DMS79 (cell line): Measurements from ENCODE around the gene ERICH4.
"Not testable (repeated sequence)": the region's sequence is repeated elsewhere in the genome, so short reads cannot be mapped to it uniquely, and the experiment has no call there.

Experiments
- DNase-seq: peaks from one replicate; lab custom pipeline; 2025; lab: John Stamatoyannopoulos, UW

The ERICH4 gene

DNA sequence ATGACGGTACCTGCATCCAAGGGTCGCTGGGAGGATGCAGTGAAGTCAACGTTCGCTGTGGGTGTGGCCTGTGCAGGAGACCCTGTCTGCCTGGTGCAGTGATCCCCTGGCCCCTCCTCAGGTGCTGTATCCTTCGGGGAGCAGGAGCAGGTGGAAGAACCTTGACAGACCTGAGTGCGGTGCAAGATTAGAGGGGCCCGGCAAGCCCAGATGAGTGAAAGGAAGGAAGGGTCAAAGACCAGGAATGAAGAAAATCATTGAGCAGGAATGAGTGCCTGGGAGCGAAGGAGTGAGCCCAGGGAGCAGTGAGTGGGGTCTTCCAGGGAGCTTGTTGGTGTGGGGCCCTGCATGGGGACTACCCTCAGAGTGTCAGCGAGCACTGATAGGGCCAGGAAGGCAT lies 28.5 kb upstream of the ERICH4 start:
- no peak for DNase-seq

DNA sequence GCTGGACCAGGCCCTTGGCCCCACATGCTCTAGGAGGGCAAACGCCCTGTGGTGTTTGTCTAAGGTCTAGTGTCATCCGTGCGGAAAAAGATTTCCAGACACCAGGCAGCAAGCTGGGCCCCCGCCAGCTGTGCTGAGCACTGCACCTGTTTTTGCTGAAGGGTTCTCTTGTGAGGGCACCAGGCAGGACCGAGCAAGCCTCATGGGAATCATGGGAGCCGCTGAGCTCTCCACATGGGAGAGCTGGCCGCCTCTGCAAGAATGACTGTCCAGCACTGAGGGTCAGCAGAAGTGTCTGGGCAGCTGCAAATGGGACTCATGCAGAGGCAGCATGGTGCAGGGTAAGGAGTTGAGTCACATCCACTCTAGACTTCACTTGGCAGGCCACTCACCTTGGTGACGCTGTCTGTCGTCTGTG lies 27.8 kb upstream of the ERICH4 start:
- DNase-seq, result peak; percentile 99

DNA sequence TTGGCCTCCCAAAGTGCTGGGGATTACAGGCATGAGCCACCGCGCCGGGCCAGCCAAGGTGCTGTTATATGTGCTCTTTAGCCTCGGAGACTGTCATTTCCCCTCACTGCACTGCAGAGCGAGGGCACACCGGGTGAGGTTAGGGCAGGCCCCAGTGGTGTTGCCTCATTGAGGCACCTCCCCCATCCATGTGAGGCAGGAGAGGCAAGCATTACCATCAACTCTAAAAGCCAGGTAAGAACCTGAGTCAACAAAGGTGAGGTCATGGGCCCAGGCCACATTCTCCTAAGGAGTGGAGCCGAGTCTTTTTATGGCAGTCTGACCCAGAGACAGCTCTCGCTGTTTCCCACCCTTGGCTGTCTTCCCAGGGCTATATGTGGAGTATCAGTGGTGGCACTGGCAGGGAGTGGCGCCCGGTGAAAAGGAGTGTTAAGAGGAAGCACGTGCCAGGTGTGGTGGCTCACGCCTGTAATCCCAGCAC lies 26.7 kb upstream of the ERICH4 start:
- DNase-seq, result no peak

DNA sequence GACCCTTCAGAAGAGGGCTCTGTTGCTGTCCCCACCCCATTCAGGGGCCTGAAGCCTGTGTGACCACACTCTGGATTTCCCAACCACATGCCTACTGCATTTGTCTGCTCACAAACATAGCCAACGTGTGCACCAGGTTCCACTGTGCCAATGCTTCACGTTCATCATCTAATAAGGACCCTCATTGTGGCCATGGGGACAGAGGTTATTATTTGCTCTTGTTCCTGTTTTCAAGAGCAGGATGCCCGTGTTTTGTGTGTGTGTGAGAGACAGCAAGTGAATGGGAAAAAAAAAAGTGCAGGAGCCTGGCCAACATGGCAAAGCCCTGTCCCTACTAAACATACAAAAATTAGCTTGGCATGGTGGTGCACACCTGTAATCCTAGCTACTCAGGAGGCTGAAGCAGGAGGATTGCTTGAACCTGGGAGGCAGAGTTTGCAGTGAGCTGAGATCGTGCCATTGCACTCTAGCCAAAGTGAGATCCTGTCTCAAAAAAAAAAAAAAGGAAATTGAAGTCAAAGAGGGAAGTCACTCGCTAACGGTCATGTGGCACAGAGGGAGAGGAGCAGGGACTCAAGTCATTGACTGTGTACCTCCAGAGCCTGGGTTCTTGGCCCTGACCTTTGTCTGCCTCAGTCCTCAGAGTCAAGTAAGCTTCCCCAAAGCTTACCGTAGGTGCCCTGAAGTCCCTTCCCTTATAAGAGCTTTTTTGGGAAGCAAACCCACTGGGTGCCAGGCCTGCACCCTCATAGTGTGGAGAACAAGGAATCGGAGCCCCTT lies 22.7 kb upstream of the ERICH4 start:
- no peak for DNase-seq

DNA sequence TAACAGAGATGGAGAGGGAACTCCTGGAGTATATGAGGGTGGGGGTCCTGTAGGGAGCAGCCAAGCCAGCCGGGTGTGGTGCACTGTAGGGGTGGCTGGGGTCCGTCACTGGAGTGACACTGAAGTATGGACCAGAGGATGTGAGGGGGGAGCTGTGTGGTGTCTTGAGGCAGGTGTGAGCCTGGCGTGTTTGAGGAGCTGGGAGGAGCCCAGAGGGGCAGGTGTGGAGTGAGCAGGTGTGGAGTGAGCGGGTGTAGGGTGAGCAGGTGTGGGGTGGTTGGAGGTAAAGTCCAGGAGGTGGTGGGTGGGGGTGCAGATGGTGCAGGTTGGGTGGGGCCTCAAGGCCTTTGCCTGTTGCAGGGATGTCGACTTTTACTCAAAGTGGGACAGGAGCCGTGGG lies 21.6 kb upstream of the ERICH4 start:
- peak; percentile 43 for DNase-seq

DNA sequence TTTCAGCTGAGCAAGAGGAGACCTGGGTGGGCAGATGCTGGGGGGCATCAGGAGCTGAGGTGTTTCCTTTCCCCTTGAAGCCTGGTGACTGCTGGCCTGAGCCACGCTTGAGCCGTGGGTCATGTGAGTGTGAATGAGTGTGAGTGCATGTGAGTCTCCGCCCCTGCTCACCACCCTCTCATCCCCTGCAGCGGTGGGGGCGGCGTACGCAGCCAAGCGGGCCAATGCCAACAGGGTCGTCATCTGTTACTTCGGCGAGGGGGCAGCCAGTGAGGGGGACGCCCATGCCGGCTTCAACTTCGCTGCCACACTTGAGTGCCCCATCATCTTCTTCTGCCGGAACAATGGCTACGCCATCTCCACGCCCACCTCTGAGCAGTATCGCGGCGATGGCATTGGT lies 21.0 kb upstream of the ERICH4 start:
- no peak for DNase-seq

DNA sequence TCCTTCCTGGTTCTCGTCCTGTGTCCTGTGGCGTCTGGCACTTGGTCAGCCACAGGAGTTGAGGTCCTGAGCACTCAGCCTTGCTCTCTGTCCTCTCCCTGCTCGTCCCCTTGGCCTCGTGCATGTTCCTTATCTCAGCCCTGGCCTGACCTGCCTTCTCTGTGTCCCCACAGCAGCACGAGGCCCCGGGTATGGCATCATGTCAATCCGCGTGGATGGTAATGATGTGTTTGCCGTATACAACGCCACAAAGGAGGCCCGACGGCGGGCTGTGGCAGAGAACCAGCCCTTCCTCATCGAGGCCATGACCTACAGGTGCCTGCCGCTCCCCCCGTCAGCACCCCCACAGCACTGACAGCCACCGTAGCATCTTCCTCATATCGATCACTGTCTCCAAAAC lies 20.5 kb upstream of the ERICH4 start:
- DNase-seq, result no peak

DNA sequence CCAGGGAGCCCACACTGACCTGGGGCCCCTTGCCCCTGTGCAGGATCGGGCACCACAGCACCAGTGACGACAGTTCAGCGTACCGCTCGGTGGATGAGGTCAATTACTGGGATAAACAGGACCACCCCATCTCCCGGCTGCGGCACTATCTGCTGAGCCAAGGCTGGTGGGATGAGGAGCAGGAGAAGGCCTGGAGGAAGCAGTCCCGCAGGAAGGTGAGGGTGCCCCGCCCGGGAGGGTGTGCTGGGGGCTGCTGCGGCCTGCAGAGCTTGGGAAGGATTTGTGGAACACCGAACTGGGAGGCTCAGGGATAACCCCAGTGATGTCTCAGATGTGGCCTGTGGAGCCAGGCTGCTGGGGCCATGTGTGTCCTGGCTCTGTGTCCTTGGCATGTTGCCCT lies 20.0 kb upstream of the ERICH4 start:
- DNase-seq, result no peak

DNA sequence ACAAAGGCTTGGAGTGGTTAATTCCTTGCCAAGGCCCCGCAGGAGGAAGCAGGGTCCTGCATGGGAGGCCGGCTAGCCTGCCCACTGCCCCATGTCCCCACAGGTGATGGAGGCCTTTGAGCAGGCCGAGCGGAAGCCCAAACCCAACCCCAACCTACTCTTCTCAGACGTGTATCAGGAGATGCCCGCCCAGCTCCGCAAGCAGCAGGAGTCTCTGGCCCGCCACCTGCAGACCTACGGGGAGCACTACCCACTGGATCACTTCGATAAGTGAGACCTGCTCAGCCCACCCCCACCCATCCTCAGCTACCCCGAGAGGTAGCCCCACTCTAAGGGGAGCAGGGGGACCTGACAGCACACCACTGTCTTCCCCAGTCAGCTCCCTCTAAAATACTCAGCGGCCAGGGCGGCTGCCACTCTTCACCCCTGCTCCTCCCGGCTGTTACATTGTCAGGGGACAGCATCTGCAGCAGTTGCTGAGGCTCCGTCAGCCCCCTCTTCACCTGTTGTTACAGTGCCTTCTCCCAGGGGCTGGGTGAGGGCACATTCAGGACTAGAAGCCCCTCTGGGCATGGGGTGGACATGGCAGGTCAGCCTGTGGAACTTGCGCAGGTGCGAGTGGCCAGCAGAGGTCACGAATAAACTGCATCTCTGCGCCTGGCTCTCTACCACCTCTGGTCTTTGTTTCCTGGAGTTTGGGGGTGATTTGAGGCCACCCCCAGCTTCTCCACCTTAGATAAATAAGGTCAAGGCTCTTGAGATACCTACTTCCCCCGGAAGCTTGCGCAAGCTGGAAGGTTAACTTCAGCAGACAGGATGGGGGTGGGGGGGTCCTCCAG lies 18.4 kb upstream of the ERICH4 start:
- DNase-seq, result no peak

DNA sequence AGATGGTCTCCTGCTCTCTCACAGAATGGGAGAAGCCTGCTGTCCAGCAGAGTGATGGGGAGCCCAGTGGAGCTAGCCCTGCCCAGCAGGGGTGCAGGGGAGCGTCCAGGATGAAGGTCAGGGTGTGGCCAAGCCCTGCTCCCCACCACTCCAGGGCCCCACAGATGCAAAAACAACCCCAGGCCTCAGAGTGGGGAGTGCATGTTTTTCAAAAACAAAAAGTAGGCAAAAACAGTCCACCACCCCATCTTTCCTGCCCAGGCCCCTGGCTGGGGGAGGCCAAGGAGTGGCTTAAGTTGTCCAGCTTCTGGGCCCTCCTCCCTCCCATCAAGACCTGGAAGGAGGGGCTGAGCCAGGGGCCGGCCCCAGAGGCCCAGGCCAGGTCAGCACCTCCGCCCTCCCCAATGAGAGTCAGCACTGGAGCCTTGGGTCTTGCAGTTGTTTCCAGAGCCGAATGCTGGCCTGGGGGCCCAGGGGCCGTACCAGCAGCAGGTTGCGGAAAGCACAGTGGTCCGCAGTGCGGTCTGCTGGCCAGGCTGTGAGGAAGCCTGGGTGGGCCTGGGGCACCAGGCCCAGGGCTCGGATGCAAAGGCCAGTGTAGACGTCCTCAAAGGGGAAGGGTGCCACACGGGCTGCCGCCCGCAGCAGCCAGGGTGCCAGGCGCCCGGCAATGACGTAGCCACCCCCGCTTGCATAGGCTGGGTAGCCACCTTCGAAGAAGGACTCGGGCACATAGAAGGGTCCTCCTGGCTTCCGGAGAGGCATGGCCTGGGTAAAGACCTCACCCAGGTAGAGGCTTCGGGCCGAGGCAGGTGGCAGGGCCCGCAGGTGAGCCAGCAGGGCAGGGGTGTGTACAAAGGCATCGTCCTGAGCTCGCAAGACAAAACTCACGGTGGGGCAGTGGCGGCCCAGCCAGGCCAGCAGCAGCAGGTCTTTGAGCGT lies 17.5 kb upstream of the ERICH4 start:
- DNase-seq, result no peak

DNA sequence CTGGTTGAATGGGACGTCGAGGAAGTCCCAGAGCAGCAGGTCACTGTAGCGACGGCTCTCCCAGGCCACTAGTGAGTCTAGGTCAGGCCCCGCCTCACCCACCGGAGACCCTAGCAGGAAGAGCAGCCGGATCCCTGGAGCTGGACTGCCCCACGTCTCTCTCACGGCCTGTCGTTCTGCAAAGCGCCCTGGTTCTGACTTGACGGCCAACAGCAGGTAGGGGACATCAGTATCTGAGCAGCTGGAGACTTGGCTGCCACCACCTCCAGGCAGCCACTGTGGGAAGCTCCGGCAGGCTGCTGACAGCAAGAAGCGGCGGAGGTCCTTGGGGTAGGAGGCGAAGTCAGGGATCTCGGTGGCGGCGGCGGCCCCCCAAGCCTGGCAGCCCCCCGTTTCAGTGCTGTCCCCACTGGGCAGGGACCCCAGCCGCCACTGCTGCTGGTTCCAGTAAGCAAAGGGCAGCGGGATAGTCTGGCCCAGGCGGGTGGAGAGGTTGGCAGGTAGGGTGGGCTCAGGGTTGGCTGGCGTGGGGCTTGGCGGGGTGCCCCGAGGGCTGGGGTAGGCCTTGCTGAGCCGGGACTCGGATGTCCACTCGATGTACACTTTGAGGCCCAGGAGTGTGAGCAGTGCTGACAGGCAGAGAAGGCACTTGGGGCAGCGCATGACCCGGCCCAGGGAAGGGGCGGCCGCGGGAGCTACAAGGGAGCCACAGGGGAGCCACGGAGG lies 16.7 kb upstream of the ERICH4 start:
- DNase-seq, result no peak

DNA sequence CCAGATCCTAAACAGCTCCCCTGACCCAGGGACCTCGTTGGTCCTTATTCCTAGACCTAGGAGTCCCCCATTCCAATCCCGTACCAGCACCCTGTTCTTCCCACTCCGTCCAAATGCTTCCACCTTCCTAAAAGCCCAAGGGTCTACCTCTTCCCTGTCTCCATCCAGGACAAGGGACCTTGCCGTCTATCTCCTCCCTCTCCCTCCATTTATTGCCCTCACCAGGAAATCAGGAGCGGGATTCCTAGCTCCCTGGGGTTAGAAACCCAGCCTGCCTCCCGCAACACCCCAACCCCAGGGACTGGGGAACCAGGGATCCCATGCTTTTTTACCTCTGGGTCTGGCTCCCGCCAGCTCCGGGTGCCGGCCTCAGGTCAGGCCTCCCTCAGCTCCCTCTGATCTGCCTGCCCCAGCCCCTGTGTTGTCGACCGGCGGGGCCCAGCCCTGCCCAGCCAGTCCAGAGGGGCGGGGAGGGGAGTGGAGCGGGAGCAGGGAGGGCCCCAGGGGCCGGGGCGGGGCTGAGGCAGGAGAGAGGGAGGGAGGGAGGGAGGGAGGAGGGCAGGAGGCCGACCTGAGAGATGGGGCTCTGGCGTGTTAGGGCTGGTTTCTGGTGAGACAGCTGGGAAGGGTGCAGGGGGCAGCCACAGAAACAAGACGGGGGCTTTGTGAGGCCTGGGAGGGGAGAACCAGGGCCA lies 15.9 kb upstream of the ERICH4 start, which contains the start of gene B3GNT8:
TSS of gene B3GNT8 (minus strand) at position 423 of the 695 bp plus-strand sequence. CDS start 596 bp downstream, outside the sequence.
- peak; percentile 83 for DNase-seq

DNA sequence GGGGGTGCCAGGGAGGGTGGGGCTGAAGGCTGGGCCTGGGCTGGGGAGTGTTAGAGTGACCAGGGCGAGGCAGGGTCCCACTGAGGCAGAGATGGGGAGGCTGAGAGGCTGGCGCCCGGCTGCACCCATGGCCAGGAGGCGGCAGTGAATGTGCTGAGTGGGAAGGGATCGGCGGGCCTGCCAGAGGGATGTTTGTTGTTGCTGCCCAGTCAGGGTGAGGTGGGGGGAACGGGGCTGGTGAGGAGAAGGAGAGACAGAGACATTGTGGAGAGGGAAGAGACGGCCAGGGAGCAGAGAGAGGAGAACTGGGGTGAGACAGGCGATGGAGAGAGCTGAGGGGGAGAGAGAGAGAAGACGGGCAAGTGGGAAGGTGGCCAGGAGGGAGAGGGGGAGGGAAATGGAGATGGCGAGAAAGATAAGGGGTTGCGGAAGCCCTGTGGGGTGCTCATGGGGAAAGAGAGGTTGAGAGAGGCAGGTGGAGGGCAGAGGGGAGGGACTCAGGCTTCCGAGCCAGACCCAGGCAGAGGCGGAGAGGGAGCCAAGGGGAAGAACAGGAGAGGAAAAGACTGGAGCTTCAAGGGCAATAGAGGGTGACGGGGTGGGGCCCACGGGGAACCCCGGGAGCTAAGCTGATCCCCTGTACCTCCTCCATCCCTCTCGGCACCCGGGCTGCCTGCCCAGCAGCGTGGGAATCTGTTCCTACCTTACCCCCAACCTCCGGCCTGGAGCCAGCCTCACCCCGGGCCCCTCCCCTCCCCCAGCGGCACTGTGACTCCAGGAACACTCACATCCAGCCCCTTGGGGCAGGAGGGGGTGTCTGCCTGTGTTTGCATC lies 15.1 kb upstream of the ERICH4 start:
- peak; percentile 79 for DNase-seq

DNA sequence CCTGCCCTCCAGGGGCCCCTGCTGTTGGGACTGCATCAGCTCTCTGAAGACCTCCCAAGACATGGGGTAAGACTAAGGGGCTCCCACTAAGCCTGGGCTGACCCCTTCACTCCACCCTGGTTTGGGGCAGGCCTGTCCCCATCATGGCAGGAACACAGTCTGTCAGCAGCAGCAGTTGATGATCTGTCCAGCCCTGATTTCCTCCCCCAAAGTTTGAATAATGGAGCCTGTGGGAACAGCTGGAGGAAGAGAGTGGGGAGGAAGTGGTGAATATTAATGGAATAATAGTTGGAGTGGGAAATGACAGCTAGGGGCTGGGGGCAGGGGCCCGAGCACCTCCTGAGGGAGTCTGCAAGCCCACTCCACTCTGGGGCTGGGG lies 14.5 kb upstream of the ERICH4 start:
- DNase-seq, result no peak

DNA sequence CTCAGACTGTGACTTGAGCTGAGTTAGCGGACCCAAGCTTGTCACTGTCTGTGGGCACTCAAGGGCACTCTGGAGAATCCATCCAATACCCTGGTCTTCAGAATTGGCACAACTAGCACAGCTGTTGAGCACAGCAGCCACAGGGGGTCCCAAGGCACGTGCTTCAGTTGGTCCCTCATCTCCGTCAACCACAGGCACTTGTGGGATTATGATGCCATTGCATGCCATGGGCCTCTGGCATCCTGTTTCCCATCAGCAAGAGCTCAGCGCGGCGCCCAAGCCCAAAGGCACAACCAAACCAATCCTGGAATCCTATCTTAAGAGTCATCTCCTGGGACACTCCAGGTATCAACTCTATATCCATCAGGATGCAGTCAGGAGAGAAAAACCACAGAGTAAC lies 12.0 kb upstream of the ERICH4 start:
- DNase-seq, result peak; percentile 79

DNA sequence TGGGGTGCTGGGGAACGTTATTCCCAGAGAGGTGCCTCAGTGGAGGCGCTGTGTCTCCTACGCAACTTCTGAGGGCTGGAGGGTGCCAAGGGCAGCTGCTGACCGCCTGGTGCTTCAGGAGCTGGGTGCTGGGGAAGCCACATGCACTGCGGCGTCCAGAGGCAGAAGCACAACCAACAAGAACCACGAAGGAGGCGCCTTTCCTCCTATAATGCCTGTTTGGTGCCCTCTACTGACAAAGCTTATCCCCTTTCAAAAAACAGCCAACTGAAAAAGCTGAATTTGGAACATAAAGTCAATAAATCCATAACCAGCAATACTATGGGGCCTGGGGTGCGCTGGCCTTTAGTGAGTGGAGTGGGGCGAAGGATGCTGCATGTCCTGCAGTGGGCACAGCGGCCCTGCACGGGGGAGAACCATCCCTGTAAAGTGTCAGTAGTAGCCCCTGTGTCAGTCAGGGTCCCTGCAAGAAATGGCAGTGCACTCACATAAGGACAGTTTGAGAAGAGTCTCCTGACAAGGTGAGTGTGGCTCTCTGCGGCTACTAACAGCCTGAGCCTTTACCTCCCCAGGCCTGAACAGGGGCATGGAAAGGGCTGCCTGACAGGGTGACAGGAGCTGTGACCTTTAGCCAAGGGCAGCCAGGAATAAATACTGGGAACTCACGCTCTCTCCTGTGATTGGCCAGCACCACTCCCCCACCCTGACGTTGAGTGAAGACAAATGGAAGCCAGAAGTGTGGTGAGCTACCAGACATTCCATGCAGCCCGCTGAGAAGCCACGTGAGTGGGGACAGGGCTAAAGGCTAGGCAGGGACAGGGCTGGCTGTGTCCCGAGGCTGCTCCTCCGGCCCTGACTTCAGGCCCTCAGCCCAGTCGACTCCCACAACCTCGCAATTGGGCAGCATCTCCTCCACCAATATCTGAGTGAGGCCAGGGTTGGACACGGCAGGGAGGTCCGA lies 11.2 kb upstream of the ERICH4 start:
- DNase-seq, result no peak

DNA sequence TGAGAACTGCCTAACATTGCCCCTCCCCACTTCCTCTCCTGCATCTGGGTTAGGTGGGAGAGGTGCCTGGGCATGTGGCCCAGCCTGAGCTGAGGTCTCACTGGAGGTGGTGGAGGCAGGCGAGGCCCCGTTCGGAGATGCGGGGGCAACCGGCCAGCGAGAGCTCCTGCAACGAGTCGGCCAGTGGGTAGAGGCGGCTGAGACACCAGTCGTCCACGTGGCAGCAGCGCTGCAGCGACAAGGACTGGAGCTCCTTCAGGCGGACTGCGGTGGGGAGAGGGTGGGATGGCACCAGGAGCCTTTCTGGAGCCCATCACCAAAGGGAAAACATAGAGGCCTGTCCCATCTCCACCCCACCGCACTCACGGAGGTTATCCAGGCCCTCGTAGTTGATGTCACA lies 9.8 kb upstream of the ERICH4 start:
- DNase-seq, result no peak

DNA sequence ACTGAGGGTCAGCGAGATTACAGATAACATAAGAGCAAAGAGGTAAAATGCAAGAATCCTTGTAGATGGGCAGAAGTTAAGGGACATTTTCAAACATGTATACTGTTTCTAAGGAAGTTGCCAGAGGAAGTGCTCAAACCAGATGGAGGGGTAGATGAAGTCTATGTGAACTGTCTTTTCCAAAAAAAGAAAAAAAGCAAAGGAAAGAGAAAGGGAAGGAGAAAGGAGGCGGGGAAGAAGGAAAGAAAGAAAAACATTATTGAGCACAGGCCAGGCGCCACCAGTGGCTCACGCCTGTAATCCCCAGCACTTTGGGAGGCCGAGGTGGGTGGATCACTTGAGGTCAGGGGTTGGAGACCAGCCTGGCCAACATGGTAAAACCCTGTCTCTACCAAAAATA lies 8.5 kb upstream of the ERICH4 start:
- DNase-seq, result no peak

DNA sequence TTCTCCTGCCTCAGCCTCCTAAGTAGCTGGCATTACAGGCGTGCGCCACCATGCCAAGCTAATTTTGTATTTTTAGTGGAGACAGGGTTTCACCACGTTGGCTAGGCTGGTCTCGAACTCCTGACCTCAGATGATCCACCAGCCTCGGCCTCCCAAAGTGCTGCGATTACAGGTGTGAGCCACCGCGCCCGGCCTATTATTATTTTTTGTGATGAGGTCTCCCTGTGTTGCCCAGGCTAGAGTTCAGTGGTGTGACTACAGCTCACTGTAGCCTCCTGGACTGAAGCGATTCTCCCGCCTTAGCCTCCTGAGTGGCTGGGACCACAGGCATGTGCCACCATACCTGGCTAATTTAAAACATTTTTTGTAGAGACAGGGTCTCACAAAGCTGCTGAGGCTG lies 7.6 kb upstream of the ERICH4 start:
- DNase-seq, result not testable (repeated sequence)
